GM20000 (cell line): ENCODE data around the gene INPP1.
A peak's percentile ranks its signal among the peaks of the same experiment; 100 is the strongest.

Source experiments
- DNase-seq: peaks from one replicate; pipeline ENCODE4 v3.0.0; 2012; ENCODE audit warnings: low spot score
- TF ChIP-seq, protein P1 (sequence below): IDR thresholded peaks from 2 replicates; pipeline ENCODE4 v1.5.1; 2012; ENCODE audit warnings: mild to moderate bottlenecking, control low read depth; ENCODE audit errors: extremely low read depth, missing control alignments

Gene INPP1

GRCh38 chr2:190355968-190356644, 12.7 kb downstream of the INPP1 start:
- TF ChIP-seq, protein P1, sequence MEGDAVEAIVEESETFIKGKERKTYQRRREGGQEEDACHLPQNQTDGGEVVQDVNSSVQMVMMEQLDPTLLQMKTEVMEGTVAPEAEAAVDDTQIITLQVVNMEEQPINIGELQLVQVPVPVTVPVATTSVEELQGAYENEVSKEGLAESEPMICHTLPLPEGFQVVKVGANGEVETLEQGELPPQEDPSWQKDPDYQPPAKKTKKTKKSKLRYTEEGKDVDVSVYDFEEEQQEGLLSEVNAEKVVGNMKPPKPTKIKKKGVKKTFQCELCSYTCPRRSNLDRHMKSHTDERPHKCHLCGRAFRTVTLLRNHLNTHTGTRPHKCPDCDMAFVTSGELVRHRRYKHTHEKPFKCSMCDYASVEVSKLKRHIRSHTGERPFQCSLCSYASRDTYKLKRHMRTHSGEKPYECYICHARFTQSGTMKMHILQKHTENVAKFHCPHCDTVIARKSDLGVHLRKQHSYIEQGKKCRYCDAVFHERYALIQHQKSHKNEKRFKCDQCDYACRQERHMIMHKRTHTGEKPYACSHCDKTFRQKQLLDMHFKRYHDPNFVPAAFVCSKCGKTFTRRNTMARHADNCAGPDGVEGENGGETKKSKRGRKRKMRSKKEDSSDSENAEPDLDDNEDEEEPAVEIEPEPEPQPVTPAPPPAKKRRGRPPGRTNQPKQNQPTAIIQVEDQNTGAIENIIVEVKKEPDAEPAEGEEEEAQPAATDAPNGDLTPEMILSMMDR, result no peak
- no peak for DNase-seq

DNA sequence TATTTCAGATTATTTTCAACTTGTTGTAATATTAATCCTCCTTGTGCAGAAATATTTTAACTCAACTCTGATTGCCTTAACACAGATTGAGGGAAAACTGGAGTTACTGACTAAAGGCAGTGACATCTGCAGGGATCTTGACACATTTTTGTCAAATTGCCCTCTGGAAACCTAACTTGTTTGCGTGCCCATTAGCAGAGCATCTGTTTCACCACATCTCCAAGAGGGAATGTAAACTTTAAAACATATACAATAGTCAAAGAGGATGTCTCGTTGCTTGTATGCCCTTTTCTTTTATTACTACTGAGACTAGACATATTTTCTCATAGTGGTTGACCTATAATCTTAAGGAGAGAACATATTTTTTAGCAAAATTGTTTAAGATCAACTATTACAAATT, 14.2 kb downstream of the INPP1 start:
- no peak for DNase-seq
- TF ChIP-seq, protein P1, result no peak

GRCh38 chr2:190358655-190359448, 15.5 kb downstream of the INPP1 start:
- peak; percentile 12 for DNase-seq

GRCh38 chr2:190360561-190360960, 17.2 kb downstream of the INPP1 start:
- DNase-seq, result no peak
- TF ChIP-seq, protein P1, result no peak

GRCh38 chr2:190360965-190361364, 17.6 kb downstream of the INPP1 start:
- TF ChIP-seq, protein P1, result no peak
- no peak for DNase-seq

DNA sequence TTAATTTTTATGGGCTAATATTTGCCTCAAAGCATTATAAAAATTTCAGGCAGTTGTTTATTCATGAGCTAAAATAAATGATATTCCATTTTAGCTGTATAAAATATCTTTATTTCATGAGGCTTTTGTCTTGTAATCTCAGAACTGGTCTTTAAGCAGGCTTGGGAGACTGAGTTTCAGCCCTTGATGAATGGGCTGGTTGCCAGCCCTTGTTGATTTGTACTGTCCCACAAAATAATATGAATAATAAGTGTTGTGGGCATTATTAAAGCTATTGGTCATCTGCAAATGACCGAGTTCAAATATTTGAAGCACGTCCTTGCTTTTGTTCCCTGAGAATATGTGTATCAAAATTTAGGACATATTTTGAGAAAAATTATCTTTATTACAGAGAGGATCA, 18.2 kb downstream of the INPP1 start:
- TF ChIP-seq, protein P1, result no peak
- no peak for DNase-seq

- TF ChIP-seq, protein P1, result no peak
- DNase-seq, result no peak
These were observed 19.5 kb downstream of the INPP1 start for GRCh38 chr2:190362894-190363293.
